GM18861 (cell line): ENCODE measurements around the gene ZNF512B.
"Not testable (repeated sequence)": the region's sequence is repeated elsewhere in the genome, so short reads cannot be mapped to it uniquely, and the experiment has no call there.

Source experiments
- ATAC-seq: cut with Tn5 transposase; IDR thresholded peaks from one replicate; pipeline ENCODE4 v1.9.1; 2021; ENCODE audit not compliant: unreplicated experiment

Gene ZNF512B, protein sequence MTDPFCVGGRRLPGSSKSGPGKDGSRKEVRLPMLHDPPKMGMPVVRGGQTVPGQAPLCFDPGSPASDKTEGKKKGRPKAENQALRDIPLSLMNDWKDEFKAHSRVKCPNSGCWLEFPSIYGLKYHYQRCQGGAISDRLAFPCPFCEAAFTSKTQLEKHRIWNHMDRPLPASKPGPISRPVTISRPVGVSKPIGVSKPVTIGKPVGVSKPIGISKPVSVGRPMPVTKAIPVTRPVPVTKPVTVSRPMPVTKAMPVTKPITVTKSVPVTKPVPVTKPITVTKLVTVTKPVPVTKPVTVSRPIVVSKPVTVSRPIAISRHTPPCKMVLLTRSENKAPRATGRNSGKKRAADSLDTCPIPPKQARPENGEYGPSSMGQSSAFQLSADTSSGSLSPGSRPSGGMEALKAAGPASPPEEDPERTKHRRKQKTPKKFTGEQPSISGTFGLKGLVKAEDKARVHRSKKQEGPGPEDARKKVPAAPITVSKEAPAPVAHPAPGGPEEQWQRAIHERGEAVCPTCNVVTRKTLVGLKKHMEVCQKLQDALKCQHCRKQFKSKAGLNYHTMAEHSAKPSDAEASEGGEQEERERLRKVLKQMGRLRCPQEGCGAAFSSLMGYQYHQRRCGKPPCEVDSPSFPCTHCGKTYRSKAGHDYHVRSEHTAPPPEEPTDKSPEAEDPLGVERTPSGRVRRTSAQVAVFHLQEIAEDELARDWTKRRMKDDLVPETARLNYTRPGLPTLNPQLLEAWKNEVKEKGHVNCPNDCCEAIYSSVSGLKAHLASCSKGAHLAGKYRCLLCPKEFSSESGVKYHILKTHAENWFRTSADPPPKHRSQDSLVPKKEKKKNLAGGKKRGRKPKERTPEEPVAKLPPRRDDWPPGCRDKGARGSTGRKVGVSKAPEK

DNA sequence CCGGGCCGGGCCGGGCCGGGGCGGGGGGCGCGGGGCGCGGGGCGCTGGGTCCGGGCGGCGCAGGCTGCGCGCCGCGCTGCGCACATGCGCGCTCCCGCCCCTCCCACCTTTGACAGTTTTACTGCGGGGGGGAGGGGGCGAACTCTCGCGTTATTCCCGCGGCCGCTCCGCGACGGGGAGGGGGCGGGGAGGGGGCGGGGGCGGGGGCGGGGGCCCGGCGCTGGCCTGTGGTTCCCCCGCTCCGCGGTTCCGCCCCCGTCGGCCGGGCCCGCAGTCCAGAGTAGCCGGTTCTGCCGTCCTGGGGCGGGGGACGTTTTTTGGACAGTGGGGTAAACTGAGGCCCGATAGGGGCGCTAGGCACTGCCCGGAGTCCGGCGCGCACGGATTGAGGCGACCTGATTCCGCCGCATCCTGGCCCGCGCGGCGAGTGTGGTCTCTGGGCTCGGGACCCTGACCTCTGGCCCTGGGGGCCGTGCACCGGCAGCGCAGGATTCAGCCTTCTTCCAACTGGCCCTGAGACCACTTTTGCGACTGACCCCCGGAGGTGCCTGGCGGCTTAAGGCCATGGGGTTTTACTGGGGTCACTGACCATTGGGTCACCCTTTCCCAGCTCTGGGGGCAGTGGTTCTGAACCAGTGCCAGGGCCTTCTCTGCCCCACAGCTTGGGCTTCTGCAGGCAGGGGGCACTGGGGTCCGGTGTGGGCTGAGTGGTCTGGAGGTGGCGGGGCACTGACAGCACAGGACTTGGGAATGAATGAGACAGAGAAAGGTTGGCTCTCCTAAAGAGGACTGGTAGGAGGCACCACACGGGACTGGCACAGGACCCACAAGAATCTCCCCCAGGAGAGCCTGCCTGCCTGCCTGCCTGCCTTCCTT lies at the start of gene ZNF512B:
Gene ZNF512B (minus strand): TSS at position 93 of the 876 bp plus-strand sequence. CDS start 1,980 bp downstream, outside the sequence.
- no peak for ATAC-seq

DNA sequence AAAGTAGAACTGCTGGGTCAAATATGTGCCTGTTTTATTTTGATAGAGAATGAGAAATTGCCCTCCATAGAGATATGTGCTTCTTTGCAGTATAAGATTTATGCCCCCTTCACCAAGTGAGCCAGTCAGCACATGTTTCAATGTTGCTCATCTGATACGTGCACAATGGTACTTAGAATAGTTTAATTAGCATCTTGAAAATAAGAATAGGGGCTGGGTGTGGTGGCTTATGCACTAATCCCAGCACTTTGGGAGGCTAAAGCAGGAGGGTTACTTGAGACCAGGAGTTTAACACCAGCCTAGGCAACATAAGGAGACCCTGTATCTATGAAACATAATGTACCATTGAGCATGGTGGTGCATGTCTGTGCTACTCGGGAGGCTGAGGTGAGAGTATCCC lies 45.9 kb upstream of the ZNF512B start:
- ATAC-seq, result no peak

DNA sequence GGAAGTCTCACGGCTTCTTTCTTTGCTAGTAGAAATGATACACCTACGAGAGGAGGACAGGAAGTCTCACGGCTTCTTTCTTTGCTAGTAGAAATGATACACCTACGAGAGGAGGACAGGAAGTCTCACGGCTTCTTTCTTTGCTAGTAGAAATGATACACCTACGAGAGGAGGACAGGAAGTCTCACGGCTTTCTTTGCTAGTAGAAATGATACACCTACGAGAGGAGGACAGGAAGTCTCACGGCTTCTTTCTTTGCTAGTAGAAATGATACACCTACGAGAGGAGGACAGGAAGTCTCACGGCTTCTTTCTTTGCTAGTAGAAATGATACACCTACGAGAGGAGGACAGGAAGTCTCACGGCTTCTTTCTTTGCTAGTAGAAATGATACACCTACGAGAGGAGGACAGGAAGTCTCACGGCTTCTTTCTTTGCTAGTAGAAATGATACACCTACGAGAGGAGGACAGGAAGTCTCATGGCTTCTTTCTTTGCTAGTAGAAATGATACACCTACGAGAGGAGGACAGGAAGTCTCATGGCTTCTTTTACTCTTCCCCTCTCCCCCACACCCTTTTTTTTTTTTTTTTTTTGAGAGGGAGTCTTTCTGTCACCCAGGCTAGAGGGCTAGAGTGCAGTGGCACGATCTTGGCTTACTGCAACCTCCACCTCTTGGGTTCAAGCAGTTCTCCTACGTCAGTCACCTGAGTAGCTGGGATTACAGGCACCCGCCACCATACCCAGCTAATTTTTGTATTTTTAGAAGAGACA lies 42.8 kb upstream of the ZNF512B start:
- not testable (repeated sequence) for ATAC-seq

DNA sequence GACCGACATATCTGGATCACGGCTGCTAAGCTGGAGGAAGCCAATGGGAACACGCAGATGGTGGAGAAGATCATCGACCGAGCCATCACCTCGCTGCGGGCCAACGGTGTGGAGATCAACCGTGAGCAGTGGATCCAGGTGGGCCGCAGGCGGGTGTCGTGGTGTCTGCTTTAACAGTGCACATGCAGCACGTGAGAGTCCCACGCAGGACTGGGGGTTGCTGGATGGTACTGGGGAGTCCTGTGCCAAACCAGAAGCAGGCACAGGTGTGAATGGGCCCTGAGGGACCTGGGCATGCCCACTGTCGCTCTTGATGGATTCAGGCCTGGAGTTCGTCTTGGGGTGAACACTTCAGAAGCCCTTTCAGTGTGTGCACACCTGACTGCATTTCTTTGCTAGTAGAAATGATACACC lies 41.6 kb upstream of the ZNF512B start:
- no peak for ATAC-seq

DNA sequence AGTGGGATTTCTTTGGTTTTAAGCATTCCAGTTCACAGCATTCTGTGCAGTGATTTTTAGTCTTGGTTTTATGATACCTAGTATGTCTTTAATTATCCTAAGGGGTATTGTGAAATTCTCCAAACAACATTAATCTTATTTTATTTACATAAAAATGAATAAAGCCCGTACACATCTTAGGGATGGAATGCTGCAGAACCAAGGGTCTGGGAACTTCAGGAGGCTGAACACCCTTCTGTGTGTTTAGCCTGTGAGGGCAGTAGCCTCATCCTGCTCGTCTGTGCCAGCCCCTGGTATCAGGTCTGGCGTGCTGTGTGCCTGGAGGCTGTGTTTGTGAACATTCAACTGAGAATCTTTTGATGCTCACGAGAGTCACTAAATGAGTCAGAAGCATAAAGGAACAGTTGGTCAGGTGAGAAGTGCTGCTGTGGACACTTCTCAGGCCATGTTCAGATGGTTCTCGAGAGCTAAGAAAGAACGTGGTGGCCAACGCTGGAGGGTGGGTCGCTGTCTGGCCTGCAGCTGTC lies 41.0 kb upstream of the ZNF512B start:
- ATAC-seq, result no peak

DNA sequence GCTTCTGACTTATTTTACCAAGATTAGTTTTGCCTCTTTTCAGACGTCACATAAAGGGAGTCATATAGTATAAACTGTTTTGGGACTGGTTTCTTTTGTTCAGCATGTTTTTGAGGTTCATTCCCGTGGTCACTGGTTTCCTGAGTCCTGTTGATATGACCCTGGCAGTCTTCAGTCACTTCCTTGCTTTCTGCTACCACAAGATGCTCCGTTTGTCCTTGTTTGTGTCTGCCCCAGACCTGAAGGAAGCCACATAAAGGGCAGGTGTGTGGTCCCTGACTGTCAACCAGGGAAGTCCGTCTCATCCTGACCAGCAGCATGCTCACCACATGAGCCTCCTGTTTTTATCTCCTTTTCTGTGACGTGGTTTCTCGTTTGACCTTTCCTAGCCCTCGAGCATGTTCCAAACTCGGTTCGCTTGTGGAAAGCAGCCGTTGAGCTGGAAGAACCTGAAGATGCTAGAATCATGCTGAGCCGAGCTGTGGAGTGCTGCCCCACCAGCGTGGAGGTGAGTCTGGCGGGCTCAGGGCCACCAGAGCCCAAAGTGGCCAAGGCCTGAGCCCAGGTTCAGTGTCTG lies 40.2 kb upstream of the ZNF512B start:
- ATAC-seq, result no peak

DNA sequence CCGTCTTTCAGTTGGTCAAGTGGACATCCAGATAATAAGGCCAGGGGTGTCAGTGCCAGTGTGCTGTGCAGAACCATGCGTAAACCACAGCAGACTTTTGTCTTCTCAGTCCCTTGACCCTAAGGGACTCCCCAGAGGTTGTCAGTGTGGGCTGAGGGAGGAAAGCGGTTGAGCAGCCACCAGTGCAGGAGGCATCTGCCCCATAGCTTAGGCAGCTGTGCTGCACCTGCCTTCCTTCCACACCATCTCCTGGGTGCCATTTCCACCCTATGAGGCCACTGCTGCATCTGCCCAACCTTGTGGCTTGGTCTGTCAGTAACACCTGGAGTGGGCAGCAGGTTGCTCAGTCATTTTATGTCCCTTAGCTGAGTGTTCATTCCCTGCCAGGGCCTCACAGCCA lies 37.2 kb upstream of the ZNF512B start:
- no peak for ATAC-seq

DNA sequence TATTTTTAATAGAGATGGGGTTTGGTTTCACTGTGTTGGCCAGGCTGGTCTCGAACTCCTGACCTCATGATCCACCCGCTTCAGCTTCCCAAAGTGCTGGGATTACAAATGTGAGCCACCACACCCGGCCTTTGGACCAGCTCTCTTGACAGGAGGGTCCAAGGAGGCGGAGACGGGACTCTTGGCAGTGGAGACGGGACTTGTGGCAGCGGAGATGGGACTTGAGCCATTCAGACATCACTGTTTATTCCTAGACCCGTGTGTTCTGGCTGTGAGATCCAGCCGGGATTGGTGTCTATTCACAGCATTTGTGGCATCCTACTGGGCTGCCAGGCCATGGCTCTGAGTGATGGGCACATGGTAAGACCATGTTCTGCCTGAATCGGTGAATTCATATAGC lies 36.8 kb upstream of the ZNF512B start:
- ATAC-seq, result no peak

DNA sequence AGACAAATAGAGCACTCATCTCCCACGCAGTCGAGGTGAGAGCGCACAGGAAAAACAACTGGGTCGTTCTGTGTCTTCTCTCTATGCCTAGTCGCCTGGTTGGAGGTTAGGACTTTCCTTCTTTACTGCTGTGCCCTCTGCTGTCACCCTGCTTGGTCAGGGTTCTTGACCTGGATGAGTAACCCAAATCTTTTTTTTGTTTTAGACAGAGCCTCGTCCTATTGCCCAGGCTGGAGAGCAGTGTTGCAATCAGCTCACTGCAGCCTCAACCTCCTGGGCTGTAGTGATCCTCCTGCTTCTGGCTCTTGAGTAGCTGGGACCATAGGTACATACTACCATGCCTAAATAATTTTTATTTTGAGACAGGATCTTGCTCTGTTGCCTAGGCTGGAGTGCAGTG lies 35.7 kb upstream of the ZNF512B start:
- no peak for ATAC-seq

DNA sequence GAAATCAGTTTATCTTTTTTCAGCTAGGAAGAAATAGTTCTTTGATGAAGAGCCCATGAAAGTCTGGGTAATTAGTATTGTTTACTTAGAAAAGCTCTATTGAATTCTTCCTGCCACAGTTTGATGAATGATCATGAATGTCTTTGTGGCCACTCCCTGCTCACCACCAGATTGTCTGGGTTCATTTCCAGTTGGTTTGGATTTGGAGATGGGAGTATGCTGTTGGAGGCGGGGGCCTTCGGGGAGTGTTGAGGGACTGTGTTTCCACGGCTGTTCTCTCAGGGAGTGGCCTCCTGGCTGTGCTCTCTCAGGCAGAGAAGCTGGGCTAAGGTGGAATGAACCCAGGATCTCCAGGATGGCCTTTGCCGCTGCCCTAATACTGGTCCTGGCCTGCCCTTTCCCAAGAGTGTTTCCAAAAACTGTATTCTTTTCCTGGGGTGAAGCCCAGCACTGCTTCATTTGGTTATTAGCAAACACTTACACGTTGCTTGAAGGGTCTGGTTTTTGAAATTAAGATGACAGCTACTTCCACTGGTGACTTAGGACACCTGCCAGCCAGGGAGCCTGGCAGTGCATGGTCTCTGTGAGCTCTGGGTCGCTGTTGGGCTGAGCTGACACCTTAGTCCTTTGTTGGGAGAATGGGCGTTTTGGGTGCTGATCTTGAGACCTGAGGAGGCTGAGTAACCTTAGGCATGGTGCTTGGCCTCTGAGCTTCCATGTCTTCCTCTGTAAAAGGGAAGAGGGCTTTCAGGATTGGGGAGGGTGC lies 34.4 kb upstream of the ZNF512B start:
- ATAC-seq, result no peak

DNA sequence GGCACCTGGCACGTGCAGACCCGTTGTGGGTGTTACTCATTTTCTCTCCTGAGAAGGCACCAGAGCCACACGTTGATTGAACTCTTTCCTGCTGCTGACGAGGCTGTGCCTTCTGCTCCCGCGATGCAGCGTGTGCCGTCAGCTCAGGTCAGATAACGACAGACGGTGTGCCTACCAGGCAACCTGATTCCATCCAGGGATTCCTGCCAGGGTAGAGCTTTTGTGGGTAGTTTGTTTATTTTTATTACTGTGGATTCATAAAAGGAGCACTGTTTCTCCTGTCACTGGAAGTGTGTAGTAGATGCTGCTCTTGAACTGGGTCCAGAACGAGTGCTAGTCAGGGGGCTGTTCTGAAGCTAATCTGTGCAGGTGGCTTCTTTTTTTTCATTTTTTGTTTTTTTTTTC lies 31.9 kb upstream of the ZNF512B start:
- no peak for ATAC-seq

DNA sequence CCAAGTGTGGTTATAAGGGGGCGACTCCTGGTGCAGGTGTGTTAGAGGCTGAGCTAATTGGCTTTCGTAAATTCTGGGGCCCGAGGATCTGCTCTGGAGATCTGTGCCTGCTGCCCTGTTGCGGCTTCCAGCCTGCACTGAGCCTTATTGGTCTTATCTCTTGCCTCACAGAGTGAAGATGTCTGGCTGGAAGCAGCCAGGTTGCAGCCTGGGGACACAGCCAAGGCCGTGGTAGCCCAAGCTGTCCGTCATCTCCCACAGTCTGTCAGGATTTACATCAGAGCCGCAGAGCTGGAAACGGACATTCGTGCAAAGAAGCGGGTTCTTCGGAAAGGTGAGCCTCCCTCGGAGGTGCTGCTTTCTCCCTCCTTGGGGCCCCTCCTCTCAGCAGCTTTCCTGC lies 31.2 kb upstream of the ZNF512B start:
- ATAC-seq, result no peak

DNA sequence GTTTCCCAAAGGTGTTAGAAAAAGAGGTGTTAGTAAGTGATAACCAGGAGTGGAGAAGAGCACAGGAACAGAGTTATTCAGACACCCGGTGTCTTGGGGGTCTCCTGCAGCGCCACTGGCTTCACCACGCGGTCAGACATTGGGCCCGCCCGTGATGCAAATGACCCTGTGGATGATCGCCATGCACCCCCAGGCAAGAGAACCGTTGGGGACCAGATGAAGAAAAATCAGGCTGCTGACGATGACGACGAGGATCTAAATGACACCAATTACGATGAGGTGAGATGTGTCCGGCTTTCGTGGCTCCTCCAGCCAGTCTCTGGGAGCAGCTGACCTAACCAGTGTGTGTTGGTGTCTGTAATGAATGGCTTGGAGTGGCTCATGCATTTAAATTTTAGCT lies 13.2 kb upstream of the ZNF512B start:
- no peak for ATAC-seq

DNA sequence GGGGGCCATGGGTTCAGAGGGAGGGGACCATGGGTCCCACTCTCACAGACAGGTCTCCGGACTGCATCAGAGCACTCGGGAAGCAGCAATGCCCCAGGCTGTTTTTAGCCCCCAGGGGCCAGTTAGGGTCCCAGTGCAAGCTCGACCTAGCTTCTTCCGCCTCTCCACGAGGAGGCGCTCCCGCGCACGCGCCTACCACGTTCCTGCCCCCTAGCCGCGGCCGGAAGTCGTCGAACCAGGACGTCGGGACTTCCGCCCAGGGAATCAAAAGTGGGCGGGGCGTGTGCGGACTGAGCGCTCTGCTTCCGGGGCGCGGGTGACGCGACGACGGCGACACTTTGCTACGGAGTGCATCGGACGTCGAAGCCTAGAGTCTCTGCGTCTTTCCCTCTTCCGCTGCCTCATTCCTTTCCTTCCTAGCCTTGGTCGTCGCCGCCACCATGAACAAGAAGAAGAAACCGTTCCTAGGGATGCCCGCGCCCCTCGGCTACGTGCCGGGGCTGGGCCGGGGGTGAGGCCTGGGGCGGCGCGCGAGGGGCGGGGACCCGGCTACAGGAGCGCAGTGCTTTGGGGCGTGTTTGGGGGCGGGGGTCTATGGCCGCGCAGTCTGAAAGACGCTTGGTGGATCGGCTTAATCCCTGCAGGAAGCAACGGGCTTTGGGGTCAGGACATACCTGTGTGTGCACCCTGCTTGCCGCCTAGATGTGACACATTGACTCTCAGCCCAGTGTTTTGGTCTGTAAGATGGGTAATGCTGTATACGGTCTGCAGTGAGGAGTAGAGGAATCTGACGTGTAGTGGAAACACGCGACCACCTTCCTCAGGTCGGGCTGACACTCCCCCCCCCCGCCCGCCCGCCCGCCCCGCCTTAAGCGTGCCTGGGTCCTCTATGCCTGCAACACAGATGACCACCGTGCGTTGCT lies 11.3 kb upstream of the ZNF512B start, which contains the start of gene PRPF6:
Gene PRPF6 (plus strand): TSS at position 327 of the 923 bp plus-strand sequence. CDS start 114 bp downstream, at position 441.
- peak; percentile 49 for ATAC-seq

DNA sequence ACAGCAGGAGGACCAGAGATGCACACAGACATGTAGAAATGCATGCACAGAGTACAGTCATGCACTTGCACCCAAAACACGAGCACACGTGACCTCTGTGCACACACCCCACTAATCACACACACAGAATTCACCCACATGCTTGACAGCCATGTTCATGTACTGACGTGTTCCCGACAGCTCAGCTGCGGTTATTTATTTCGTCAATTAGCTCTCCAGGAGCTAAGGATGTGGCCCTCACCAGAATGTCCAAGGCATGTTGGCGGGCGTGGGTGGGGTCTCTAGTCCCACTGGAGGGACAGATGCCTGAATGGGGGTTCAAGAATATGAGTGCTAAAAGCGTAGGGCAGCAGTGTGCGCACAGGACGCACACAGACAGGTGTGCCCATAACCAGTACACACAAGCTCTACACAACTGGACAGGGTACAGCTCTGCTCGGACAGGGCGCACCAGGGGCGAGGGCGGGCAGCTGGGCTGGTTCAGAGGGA lies 10.6 kb upstream of the ZNF512B start:
- ATAC-seq, result peak; percentile 1

DNA sequence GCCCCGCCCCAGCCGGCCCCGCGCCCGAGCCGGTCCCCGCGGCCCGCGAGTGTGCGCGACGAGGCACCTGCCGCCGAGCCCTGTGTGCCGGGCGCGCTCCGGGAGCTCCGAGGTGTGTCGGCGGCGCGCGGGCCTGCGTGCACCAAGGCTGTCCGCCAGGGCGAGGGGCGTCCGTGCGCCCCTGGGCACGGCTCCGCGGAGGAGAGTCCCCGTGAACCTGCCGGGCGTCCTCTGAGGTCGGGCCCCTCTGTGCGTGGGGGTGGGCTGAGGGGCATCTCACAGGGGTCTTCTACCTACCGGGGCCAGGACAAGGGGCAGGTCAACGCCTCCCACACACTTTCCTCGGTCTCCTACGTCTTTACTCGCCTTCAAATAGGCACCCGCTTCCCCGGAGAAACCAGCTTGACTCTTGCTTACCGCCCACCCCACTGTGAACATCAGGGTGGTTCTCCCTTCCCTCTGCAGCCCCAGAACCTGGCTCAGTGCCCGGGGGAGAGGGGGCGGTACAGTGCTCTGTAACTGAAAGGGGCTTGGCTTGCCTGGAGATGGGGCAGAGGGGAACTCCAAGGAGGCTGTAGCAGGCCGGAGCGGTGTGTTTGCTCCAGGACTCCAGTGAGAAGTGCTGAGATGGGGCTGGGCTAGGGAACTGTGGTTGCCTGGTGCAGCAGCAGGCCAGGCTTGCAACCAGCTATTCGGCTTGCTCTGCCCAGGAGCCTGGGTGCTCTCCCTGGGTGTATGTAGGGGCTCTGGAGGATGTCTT lies 10.0 kb upstream of the ZNF512B start, which contains the start of gene SAMD10:
Gene SAMD10 (minus strand): TSS at position 86 of the 760 bp plus-strand sequence. CDS start 175 bp downstream, outside the sequence.
- ATAC-seq, result no peak

DNA sequence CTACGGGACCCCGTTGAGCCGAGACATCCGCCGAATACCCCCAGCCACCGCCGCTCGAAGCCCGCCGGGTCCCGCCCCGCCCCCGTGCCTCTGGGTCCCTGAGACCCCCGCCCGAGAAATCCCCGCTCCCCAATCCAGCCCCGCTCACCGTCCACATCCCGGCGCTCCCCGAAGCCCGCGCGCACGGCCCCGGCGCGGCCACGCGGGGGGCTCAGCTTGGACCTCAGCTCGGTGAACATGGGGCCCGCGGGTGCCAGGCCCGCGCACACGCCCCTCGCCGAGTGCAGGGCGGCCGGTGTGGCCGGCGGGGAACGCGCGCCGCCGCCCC lies 9.5 kb upstream of the ZNF512B start:
- ATAC-seq, result no peak
